ENCODE measurements around the gene DENND1A.

DENND1A gene

GRCh38 chr9:123657099-123657498 lies 272.8 kb downstream of the DENND1A start:
- Histone ChIP-seq H4K91ac (ENCODE audit: low read depth, low read length, poor library complexity) (no peak overlapping the region), H3K4me2 (ENCODE audit: insufficient read depth, low read length, poor library complexity, severe bottlenecking) (no peak overlapping the region), H2BK120ac (ENCODE audit: low read depth, low read length) (no peak overlapping the region), H3K18ac (ENCODE audit: low read length) (no peak overlapping the region), H3K4me1 (ENCODE audit: control insufficient read depth in 2 of 2, insufficient read depth in 1 of 2, low read depth in 1 of 2, low read length in 2 of 2) (peaks cover 0 to 13% of the 10 kb centered on the region in 2 donors), H2BK5ac (ENCODE audit: low read length) (no peak overlapping the region), H3K36me3 (replicated peaks in 1 of 2; ENCODE audit: control insufficient read depth in 2 of 2, insufficient read depth in 2 of 2, low read length in 2 of 2) (peaks cover 0 to 2% of the 10 kb centered on the region in 2 donors), H3K23ac (ENCODE audit: low read depth, low read length, poor library complexity) (no peak overlapping the region), H3K9me3 (replicated peaks in 1 of 2; ENCODE audit: control insufficient read depth in 2 of 2, insufficient read depth in 1 of 2, low read depth in 1 of 2, low read length in 2 of 2) (peaks cover 2 to 7% of the 10 kb centered on the region in 2 donors), H4K8ac (ENCODE audit: low read depth, low read length) (no peak overlapping the region), H3K4ac (ENCODE audit: low read length) (no peak overlapping the region), H2AFZ (ENCODE audit: low read length) (no peak overlapping the region), H3K27ac (replicated peaks; ENCODE audit: low read length) (no peak overlapping the region), H2BK15ac (ENCODE audit: low read length) (no peak overlapping the region), H2BK12ac (ENCODE audit: low read length) (no peak overlapping the region), H3K14ac (ENCODE audit: low read length) (no peak overlapping the region), H3K4me3 (ENCODE audit: low read length in 2 of 2) (no peak overlapping the region), H3K27me3 (ENCODE audit: control insufficient read depth in 3 of 3, insufficient read depth in 3 of 3, low read depth in 1 of 3, low read length in 3 of 3) (no peaks in the 10 kb centered on the region), H2AK5ac (ENCODE audit: low read depth, low read length) (no peak overlapping the region), H3K9ac (ENCODE audit: low read depth, low read length, poor library complexity) (no peak overlapping the region), H3K79me1 (ENCODE audit: low read depth, low read length) (no peaks in the 10 kb centered on the region)
- DNase-seq (ENCODE audit: low spot score), result no peak
- WGBS, 2 donors (ENCODE audit: extremely low coverage in 2 of 2, insufficient read length in 2 of 2, insufficient replicate concordance in 1 of 2), result no CpG with 5 or more reads among the region's 7 CpGs

- DNase-seq (ENCODE audit: low spot score), result no peak
- Histone ChIP-seq H2AK5ac (ENCODE audit: low read depth, low read length) (no peak overlapping the region), H3K23ac (ENCODE audit: low read depth, low read length, poor library complexity) (no peak overlapping the region), H4K8ac (ENCODE audit: low read depth, low read length) (no peak overlapping the region), H2BK12ac (ENCODE audit: low read length) (no peak overlapping the region), H3K36me3 (replicated peaks in 1 of 2; ENCODE audit: control insufficient read depth in 2 of 2, insufficient read depth in 2 of 2, low read length in 2 of 2) (no peaks in the 10 kb centered on the region), H3K79me1 (ENCODE audit: low read depth, low read length) (no peaks in the 10 kb centered on the region), H3K4me1 (ENCODE audit: control insufficient read depth in 2 of 2, insufficient read depth in 1 of 2, low read depth in 1 of 2, low read length in 2 of 2) (peaks cover 0 to 13% of the 10 kb centered on the region in 2 donors), H3K4me3 (ENCODE audit: low read length in 2 of 2) (no peak overlapping the region), H3K27ac (replicated peaks; ENCODE audit: low read length) (no peak overlapping the region), H3K4me2 (ENCODE audit: insufficient read depth, low read length, poor library complexity, severe bottlenecking) (no peak overlapping the region), H2BK120ac (ENCODE audit: low read depth, low read length) (no peak overlapping the region), H2BK15ac (ENCODE audit: low read length) (no peak overlapping the region), H2BK5ac (ENCODE audit: low read length) (no peak overlapping the region), H3K14ac (ENCODE audit: low read length) (no peak overlapping the region), H3K4ac (ENCODE audit: low read length) (no peak overlapping the region), H3K9ac (ENCODE audit: low read depth, low read length, poor library complexity) (no peak overlapping the region), H2AFZ (ENCODE audit: low read length) (no peak overlapping the region), H3K18ac (ENCODE audit: low read length) (no peak overlapping the region), H4K91ac (ENCODE audit: low read depth, low read length, poor library complexity) (no peak overlapping the region), H3K9me3 (replicated peaks in 1 of 2; ENCODE audit: control insufficient read depth in 2 of 2, insufficient read depth in 1 of 2, low read depth in 1 of 2, low read length in 2 of 2) (peaks cover 0 to 3% of the 10 kb centered on the region in 2 donors), H3K27me3 (ENCODE audit: control insufficient read depth in 3 of 3, insufficient read depth in 3 of 3, low read depth in 1 of 3, low read length in 3 of 3) (no peaks in the 10 kb centered on the region)
- WGBS, 2 donors (ENCODE audit: extremely low coverage in 2 of 2, insufficient read length in 2 of 2, insufficient replicate concordance in 1 of 2), result no CpG with 5 or more reads among the region's 1 CpG
Observed at GRCh38 chr9:123656565-123656964, 273.4 kb downstream of the DENND1A start.

- H2BK5ac ChIP-seq (ENCODE audit: low read length), result no peak overlapping the region
- H3K4me1 ChIP-seq (ENCODE audit: control insufficient read depth in 2 of 2, insufficient read depth in 1 of 2, low read depth in 1 of 2, low read length in 2 of 2), result peaks cover 0 to 9% of the 10 kb centered on the region in 2 donors
- no peak overlapping the region for H4K8ac ChIP-seq (ENCODE audit: low read depth, low read length)
- H3K14ac ChIP-seq (ENCODE audit: low read length), result no peak overlapping the region
- H3K27ac ChIP-seq (replicated peaks; ENCODE audit: low read length), result no peak overlapping the region
- H2BK15ac ChIP-seq (ENCODE audit: low read length), result no peak overlapping the region
- no peak overlapping the region for H2BK12ac ChIP-seq (ENCODE audit: low read length)
- H3K36me3 ChIP-seq (replicated peaks in 1 of 2; ENCODE audit: control insufficient read depth in 2 of 2, insufficient read depth in 2 of 2, low read length in 2 of 2), result peaks cover 0 to 3% of the 10 kb centered on the region in 2 donors
- no peak overlapping the region for H3K4me3 ChIP-seq (ENCODE audit: low read length in 2 of 2)
- no peak for DNase-seq (ENCODE audit: low spot score)
- H3K9ac ChIP-seq (ENCODE audit: low read depth, low read length, poor library complexity), result no peak overlapping the region
- H3K23ac ChIP-seq (ENCODE audit: low read depth, low read length, poor library complexity), result no peak overlapping the region
- H3K79me1 ChIP-seq (ENCODE audit: low read depth, low read length), result no peaks in the 10 kb centered on the region
- H3K18ac ChIP-seq (ENCODE audit: low read length), result peak overlapping the region; percentile 17
- H2AK5ac ChIP-seq (ENCODE audit: low read depth, low read length), result no peak overlapping the region
- H3K27me3 ChIP-seq (ENCODE audit: control insufficient read depth in 3 of 3, insufficient read depth in 3 of 3, low read depth in 1 of 3, low read length in 3 of 3), result no peaks in the 10 kb centered on the region
- H2AFZ ChIP-seq (ENCODE audit: low read length), result no peak overlapping the region
- H3K4ac ChIP-seq (ENCODE audit: low read length), result no peak overlapping the region
- no peak overlapping the region for H4K91ac ChIP-seq (ENCODE audit: low read depth, low read length, poor library complexity)
- peaks cover 0 to 3% of the 10 kb centered on the region in 2 donors for H3K9me3 ChIP-seq (replicated peaks in 1 of 2; ENCODE audit: control insufficient read depth in 2 of 2, insufficient read depth in 1 of 2, low read depth in 1 of 2, low read length in 2 of 2)
- WGBS, 2 donors (ENCODE audit: extremely low coverage in 2 of 2, insufficient read length in 2 of 2, insufficient replicate concordance in 1 of 2), result no CpG with 5 or more reads among the region's 9 CpGs
- H3K4me2 ChIP-seq (ENCODE audit: insufficient read depth, low read length, poor library complexity, severe bottlenecking), result no peak overlapping the region
- no peak overlapping the region for H2BK120ac ChIP-seq (ENCODE audit: low read depth, low read length)
Observed at GRCh38 chr9:123655681-123656423, 274.1 kb downstream of the DENND1A start.

- H3K27ac ChIP-seq (replicated peaks; ENCODE audit: low read length), result no peak overlapping the region
- no peak overlapping the region for H3K14ac ChIP-seq (ENCODE audit: low read length)
- peaks cover 0 to 3% of the 10 kb centered on the region in 2 donors for H3K36me3 ChIP-seq (replicated peaks in 1 of 2; ENCODE audit: control insufficient read depth in 2 of 2, insufficient read depth in 2 of 2, low read length in 2 of 2)
- no peaks in the 10 kb centered on the region for H3K9me3 ChIP-seq (replicated peaks in 1 of 2; ENCODE audit: control insufficient read depth in 2 of 2, insufficient read depth in 1 of 2, low read depth in 1 of 2, low read length in 2 of 2)
- no peak overlapping the region for H2BK5ac ChIP-seq (ENCODE audit: low read length)
- no peaks in the 10 kb centered on the region for H3K27me3 ChIP-seq (ENCODE audit: control insufficient read depth in 3 of 3, insufficient read depth in 3 of 3, low read depth in 1 of 3, low read length in 3 of 3)
- no peak overlapping the region for H2AK5ac ChIP-seq (ENCODE audit: low read depth, low read length)
- H3K4me1 ChIP-seq (ENCODE audit: control insufficient read depth in 2 of 2, insufficient read depth in 1 of 2, low read depth in 1 of 2, low read length in 2 of 2), result peaks cover 0 to 6% of the 10 kb centered on the region in 2 donors
- H3K4me2 ChIP-seq (ENCODE audit: insufficient read depth, low read length, poor library complexity, severe bottlenecking), result no peak overlapping the region
- DNase-seq (ENCODE audit: low spot score), result no peak
- no peak overlapping the region for H2BK15ac ChIP-seq (ENCODE audit: low read length)
- H3K23ac ChIP-seq (ENCODE audit: low read depth, low read length, poor library complexity), result no peak overlapping the region
- no peaks in the 10 kb centered on the region for H3K79me1 ChIP-seq (ENCODE audit: low read depth, low read length)
- H4K8ac ChIP-seq (ENCODE audit: low read depth, low read length), result no peak overlapping the region
- WGBS, 2 donors (ENCODE audit: extremely low coverage in 2 of 2, insufficient read length in 2 of 2, insufficient replicate concordance in 1 of 2), result no CpG with 5 or more reads among the region's 12 CpGs
- no peak overlapping the region for H2BK120ac ChIP-seq (ENCODE audit: low read depth, low read length)
- H2BK12ac ChIP-seq (ENCODE audit: low read length), result no peak overlapping the region
- no peak overlapping the region for H3K4me3 ChIP-seq (ENCODE audit: low read length in 2 of 2)
- H4K91ac ChIP-seq (ENCODE audit: low read depth, low read length, poor library complexity), result no peak overlapping the region
- H3K4ac ChIP-seq (ENCODE audit: low read length), result no peak overlapping the region
- H3K18ac ChIP-seq (ENCODE audit: low read length), result no peak overlapping the region
- H2AFZ ChIP-seq (ENCODE audit: low read length), result no peak overlapping the region
- no peak overlapping the region for H3K9ac ChIP-seq (ENCODE audit: low read depth, low read length, poor library complexity)
Observed at GRCh38 chr9:123654994-123655637, 274.8 kb downstream of the DENND1A start.

Measured in neuronal stem cell (in vitro differentiated cells).